Left renal cortex interstitium (tissue), 4 donors: ENCODE measurements around the gene TSPO2. TPM values are rescaled to one million over a fixed set of nuclear protein-coding genes. Genes with fewer than 3 reads are reported as not detected.

ENCODE experiments used
- polyA plus RNA-seq, 4 donors: library from polyadenylated mRNA; unstranded; fragments of 120-200 nt; gene quantifications; one replicate each; pipeline ENCODE4 v1.2.1, GENCODE V29; 2013; ENCODE audit not compliant: insufficient read length in 4 of 4

TSPO2 gene
- polyA plus RNA-seq, 4 donors, result 0.57 to 0.88 (median 0.72) TPM

Other genes starting within 250 kb of the TSPO2 start
- gene UNC5CL, start 3.2 kb upstream of the TSPO2 start, polyA plus RNA-seq, result 10 to 100 TPM in 1 of 4 donors, 1 to 10 TPM in 3; 4.5 to 10.8 (median 6.7) TPM
- gene APOBEC2, start 10.7 kb downstream of the TSPO2 start, polyA plus RNA-seq, result under 1 TPM in 3 of 4 donors, not detected in 1; 0.38 to 0.66 (median 0.52) TPM
- gene OARD1, start 29.9 kb downstream of the TSPO2 start, polyA plus RNA-seq, result 10 to 100 TPM; 52.3 to 71.3 (median 57.8) TPM
- 10 to 100 TPM; 45.6 to 53.7 (median 49.4) TPM for gene NFYA, start 30.5 kb downstream of the TSPO2 start, polyA plus RNA-seq
- gene TREML1, start 111.9 kb downstream of the TSPO2 start, polyA plus RNA-seq, result 1 to 10 TPM in 1 of 4 donors, under 1 TPM in 3; 0.49 to 1.3 (median 0.96) TPM
- under 1 TPM; 0.28 to 0.55 (median 0.41) TPM for gene TREM2, start 120.6 kb downstream of the TSPO2 start, polyA plus RNA-seq
- under 1 TPM; 0.08 to 0.13 (median 0.12) TPM for gene TREML2, start 158.7 kb downstream of the TSPO2 start, polyA plus RNA-seq
- under 1 TPM in 2 of 4 donors, not detected in 2; 0.06 to 0.09 TPM for gene TREML4, start 185.9 kb downstream of the TSPO2 start, polyA plus RNA-seq
- under 1 TPM in 2 of 4 donors, not detected in 2; 0.19 to 0.42 TPM for gene TREM1, start 244.2 kb downstream of the TSPO2 start, polyA plus RNA-seq